DMS53 treated with DMSO at 0.1 percent for 48 hours (cell line): ENCODE measurements around the gene ZSCAN22.
"Not testable (repeated sequence)": the region's sequence is repeated elsewhere in the genome, so short reads cannot be mapped to it uniquely, and the experiment has no call there.

Source experiments
- DNase-seq: peaks from one replicate; lab custom pipeline; 2025; ENCODE audit not compliant: unreplicated experiment; lab: John Stamatoyannopoulos, UW

ZSCAN22 gene

GRCh38 chr19:58317476-58318072 is 9.2 kb upstream of the ZSCAN22 start:
- no peak for DNase-seq

GRCh38 chr19:58318297-58318696 is 8.5 kb upstream of the ZSCAN22 start:
- DNase-seq: no peak

- no peak for DNase-seq
These were observed 7.6 kb upstream of the ZSCAN22 start for GRCh38 chr19:58319241-58319640.

GRCh38 chr19:58325311-58326022 is 1.3 kb upstream of the ZSCAN22 start:
- DNase-seq: no peak

- no peak for DNase-seq
These were observed 287 bp upstream of the ZSCAN22 start for GRCh38 chr19:58326501-58326913.

GRCh38 chr19:58328999-58329398 is 2.2 kb downstream of the ZSCAN22 start:
- DNase-seq: no peak

GRCh38 chr19:58330458-58330857 is 3.7 kb downstream of the ZSCAN22 start:
- DNase-seq: no peak

- no peak for DNase-seq
These were observed 5.9 kb downstream of the ZSCAN22 start for GRCh38 chr19:58332697-58333096.

GRCh38 chr19:58334691-58335249 is 8.0 kb downstream of the ZSCAN22 start:
- no peak for DNase-seq

GRCh38 chr19:58335630-58336029 is 8.8 kb downstream of the ZSCAN22 start:
- DNase-seq: no peak

GRCh38 chr19:58336216-58336615 is 9.4 kb downstream of the ZSCAN22 start:
- no peak for DNase-seq

GRCh38 chr19:58336820-58337219 is 10.0 kb downstream of the ZSCAN22 start:
- no peak for DNase-seq

- DNase-seq: no peak
These were observed 11.5 kb downstream of the ZSCAN22 start for GRCh38 chr19:58338336-58338735.

- no peak for DNase-seq
These were observed 12.2 kb downstream of the ZSCAN22 start for GRCh38 chr19:58338825-58339558.

- no peak for DNase-seq
These were observed 18.8 kb downstream of the ZSCAN22 start for GRCh38 chr19:58345558-58345957.

- no peak for DNase-seq
These were observed 20.5 kb downstream of the ZSCAN22 start for GRCh38 chr19:58346961-58347929.

GRCh38 chr19:58348080-58348479 is 21.3 kb downstream of the ZSCAN22 start:
- DNase-seq: not testable (repeated sequence)

- DNase-seq: no peak
These were observed 22.8 kb downstream of the ZSCAN22 start for GRCh38 chr19:58349590-58349989.

GRCh38 chr19:58350001-58350861 is 23.4 kb downstream of the ZSCAN22 start:
- DNase-seq: no peak
